Natural killer cell (primary cell): ENCODE data around the gene WFDC12. TPM values are rescaled to one million over a fixed set of nuclear protein-coding genes. Genes with fewer than 3 reads are reported as not detected.

ENCODE experiments used
- ATAC-seq, 3 donors: fragments of 150-1000 bp in 2 of 3; fragments of 200-7000 bp in 1 of 3; cut with Tn5 transposase; 1 replicate in 1 of 3; 2 replicates in 2 of 3; pipeline ENCODE4 v1.10.0; 2021; ENCODE audit warnings: mild to moderate bottlenecking in 2 of 3, moderate library complexity in 2 of 3
- DNase-seq, 2 donors: peaks; one replicate each; pipeline versions ENCODE4 v3.0.0 to v3.0.0-alpha.2; 2013 to 2021; ENCODE audit warnings: mixed read lengths in 1 of 2
- H3K27ac ChIP-seq: one replicate; pipeline ENCODE4 v1.5.1; 2013; ENCODE audit warnings: mild to moderate bottlenecking, low read length
- H3K27me3 ChIP-seq: one replicate; pipeline ENCODE4 v1.6.1; 2013; ENCODE audit warnings: low read length; ENCODE audit not compliant: control insufficient read depth, insufficient read depth
- H3K36me3 ChIP-seq: one replicate; pipeline ENCODE4 v1.6.1; 2013; ENCODE audit warnings: low read length; ENCODE audit not compliant: control insufficient read depth, insufficient read depth
- H3K4me1 ChIP-seq: one replicate; pipeline ENCODE4 v1.6.1; 2013; ENCODE audit warnings: low read length; ENCODE audit not compliant: control insufficient read depth, insufficient read depth
- H3K4me3 ChIP-seq: one replicate; pipeline ENCODE4 v1.5.1; 2013; ENCODE audit warnings: low read length
- H3K9me3 ChIP-seq: one replicate; pipeline ENCODE4 v1.6.1; 2013; ENCODE audit warnings: low read length; ENCODE audit not compliant: control insufficient read depth, insufficient read depth
- H3K27ac Mint-ChIP-seq, 2 donors: one replicate each; pipeline ENCODE4 v1.8.0; 2022; ENCODE audit warnings: mild to moderate bottlenecking in 2 of 2, mixed read lengths in 2 of 2, moderate library complexity in 1 of 2
- H3K27me3 Mint-ChIP-seq, 2 donors: one replicate each; pipeline ENCODE4 v1.8.0; 2022; ENCODE audit warnings: low read depth in 2 of 2, mixed read lengths in 2 of 2
- H3K36me3 Mint-ChIP-seq: one replicate; pipeline ENCODE4 v1.8.0; 2022; ENCODE audit warnings: mixed read lengths
- H3K4me1 Mint-ChIP-seq, 2 donors: one replicate each; pipeline ENCODE4 v1.8.0; 2022; ENCODE audit warnings: mixed read lengths in 2 of 2
- H3K4me3 Mint-ChIP-seq: one replicate; pipeline ENCODE4 v1.8.0; 2022; ENCODE audit warnings: mild to moderate bottlenecking, moderate library complexity, mixed read lengths
- H3K9me3 Mint-ChIP-seq, 2 donors: one replicate each; pipeline ENCODE4 v1.8.0; 2022; ENCODE audit warnings: mixed read lengths in 2 of 2
- CTCF ChIP-seq: fragments of 200-600 bp; IDR thresholded peaks from one replicate; pipeline ENCODE4 v1.8.0; 2022; ENCODE audit warnings: antibody characterized with exemption
- WGBS: methylation state at CpG from one replicate; pipeline ENCODE4 v1.1.7; 2013; ENCODE audit warnings: missing lambda C conversion rate; ENCODE audit not compliant: insufficient coverage; 5-methylcytosine and 5-hydroxymethylcytosine counted together
- intact Hi-C: fragments of 100-400 bp; cut with micrococcal nuclease; formaldehyde crosslinking; loops from one replicate; pipeline ENCODE4 v1.14.2; 2022
- total RNA-seq, 4 donors: library from RNA; stranded (reverse); fragments of 120-200 nt in 1 of 4; gene quantifications; one replicate each; pipeline versions ENCODE4 v1.2.3 to v1.2.4, GENCODE V29; 2013 to 2022

Gene WFDC12
- total RNA-seq, 3 donors from 2014 or later (not counting 1 experiment from before 2014, with no cell fraction given) = not detected

GRCh38 chr20:45111799-45112471 lies 12.3 kb downstream of the WFDC12 start:
- TF ChIP-seq CTCF = no peak
- Mint-ChIP-seq H3K36me3 (no peaks in the 10 kb centered on the region), H3K4me3 (no peak overlapping the region), H3K27me3 (peaks cover 2 to 16% of the 10 kb centered on the region in 2 donors), H3K9me3 (no peaks in the 10 kb centered on the region), H3K4me1 (no peaks in the 10 kb centered on the region), H3K27ac (no peak overlapping the region)
- DNase-seq (peak in 1 of 2 donors; percentile 39), ATAC-seq (no peak)
- intact Hi-C loops = no loop called here
- Histone ChIP-seq H3K4me3 (no peak overlapping the region), H3K4me1 (no peaks in the 10 kb centered on the region), H3K9me3 (no peaks in the 10 kb centered on the region), H3K36me3 (no peaks in the 10 kb centered on the region), H3K27me3 (no peaks in the 10 kb centered on the region), H3K27ac (no peak overlapping the region)
- 66% methylated on average over 17 of the region's 17 CpGs for WGBS

- Mint-ChIP-seq H3K36me3 (no peaks in the 10 kb centered on the region), H3K27ac (no peak overlapping the region), H3K9me3 (no peaks in the 10 kb centered on the region), H3K27me3 (peaks cover 0 to 16% of the 10 kb centered on the region in 2 donors), H3K4me3 (no peak overlapping the region), H3K4me1 (no peaks in the 10 kb centered on the region)
- Histone ChIP-seq H3K27me3 (no peaks in the 10 kb centered on the region), H3K4me1 (no peaks in the 10 kb centered on the region), H3K27ac (no peak overlapping the region), H3K4me3 (no peak overlapping the region), H3K36me3 (no peaks in the 10 kb centered on the region), H3K9me3 (no peaks in the 10 kb centered on the region)
- ATAC-seq = no peak
- TF ChIP-seq CTCF = no peak
- WGBS = 93% methylated on average over 10 of the region's 11 CpGs
- intact Hi-C loops = no loop called here
- no peak for DNase-seq
Measured at GRCh38 chr20:45111285-45111684, 13.0 kb downstream of the WFDC12 start.

GRCh38 chr20:45110301-45110700 lies 14.0 kb downstream of the WFDC12 start:
- intact Hi-C loops = no loop called here
- ATAC-seq = no peak
- Mint-ChIP-seq H3K27me3 (peaks cover 0 to 16% of the 10 kb centered on the region in 2 donors), H3K4me1 (no peaks in the 10 kb centered on the region), H3K27ac (no peak overlapping the region), H3K9me3 (no peaks in the 10 kb centered on the region), H3K4me3 (no peak overlapping the region), H3K36me3 (no peaks in the 10 kb centered on the region)
- H3K27me3 ChIP-seq = no peaks in the 10 kb centered on the region
- TF ChIP-seq CTCF = no peak
- no peak overlapping the region for H3K27ac ChIP-seq
- H3K4me1 ChIP-seq = no peaks in the 10 kb centered on the region
- H3K4me3 ChIP-seq = no peak overlapping the region
- no peaks in the 10 kb centered on the region for H3K9me3 ChIP-seq
- DNase-seq = no peak
- 93% methylated on average over 11 of the region's 11 CpGs for WGBS
- H3K36me3 ChIP-seq = no peaks in the 10 kb centered on the region

GRCh38 chr20:45109634-45110033 lies 14.6 kb downstream of the WFDC12 start:
- intact Hi-C loops = no loop called here
- peaks cover 5 to 15% of the 10 kb centered on the region in 2 donors for H3K27me3 Mint-ChIP-seq
- no peak for DNase-seq

More at GRCh38 chr20:45109634-45110033, 14.6 kb downstream of the WFDC12 start:
- H3K4me3 Mint-ChIP-seq = no peak overlapping the region
- no peak for TF ChIP-seq CTCF
- no peak overlapping the region for H3K27ac Mint-ChIP-seq
- no peaks in the 10 kb centered on the region for H3K9me3 Mint-ChIP-seq
- no peaks in the 10 kb centered on the region for H3K36me3 Mint-ChIP-seq
- WGBS = 83% methylated on average over 7 of the region's 8 CpGs
- H3K4me3 ChIP-seq = no peak overlapping the region
- no peaks in the 10 kb centered on the region for H3K9me3 ChIP-seq
- H3K27me3 ChIP-seq = no peaks in the 10 kb centered on the region
- no peaks in the 10 kb centered on the region for H3K36me3 ChIP-seq
- no peak for ATAC-seq
- no peak overlapping the region for H3K27ac ChIP-seq
- no peaks in the 10 kb centered on the region for H3K4me1 ChIP-seq
- H3K4me1 Mint-ChIP-seq = no peaks in the 10 kb centered on the region
